Sigmoid colon (tissue), 7 donors: ENCODE measurements around the gene SLC25A1. TPM values are rescaled to one million over a fixed set of nuclear protein-coding genes. Genes with fewer than 3 reads are reported as not detected.

Experiments
- DNase-seq: peaks from one replicate; pipeline ENCODE4 v3.0.0-alpha.2; 2019
- H3K27ac ChIP-seq, 4 donors: fragments of 200-600 bp; sonication (generic); one replicate each; pipeline ENCODE4 v1.5.1; 2016 to 2019; ENCODE audit warnings: mild to moderate bottlenecking in 1 of 4
- H3K27me3 ChIP-seq, 3 donors: fragments of 200-600 bp; sonication (generic); one replicate each; pipeline ENCODE4 v1.5.1; 2019; ENCODE audit warnings: mild to moderate bottlenecking in 1 of 3
- H3K36me3 ChIP-seq, 4 donors: fragments of 200-600 bp; sonication (generic); one replicate each; pipeline ENCODE4 v1.5.1; 2016 to 2019
- H3K4me1 ChIP-seq, 4 donors: fragments of 200-600 bp; sonication (generic); one replicate each; pipeline ENCODE4 v1.5.1; 2017 to 2019
- H3K4me3 ChIP-seq, 4 donors: fragments of 200-600 bp; sonication (generic); one replicate each; pipeline ENCODE4 v1.5.1; 2017 to 2019; ENCODE audit warnings: mild to moderate bottlenecking in 2 of 4, moderate library complexity in 1 of 4
- H3K9me3 ChIP-seq, 4 donors: fragments of 200-600 bp in 3 of 4; sonication (generic) in 3 of 4; one replicate each; pipeline versions ENCODE4 v1.5.1 to v1.6.1; 2013 to 2019
- CTCF ChIP-seq, 4 experiments: fragments of 450-650 bp in 3 of 4; fragments of 200-600 bp in 1 of 4; IDR thresholded peaks; one replicate each; pipeline ENCODE4 v1.5.1; 2016 to 2019; ENCODE audit warnings: antibody characterized with exemption in 4 of 4, mild to moderate bottlenecking in 3 of 4, moderate library complexity in 2 of 4
- EP300 ChIP-seq, 4 donors: sonication (generic); formaldehyde crosslinking; IDR thresholded peaks; one replicate each; pipeline ENCODE4 v1.6.1; 2017; ENCODE audit warnings: antibody characterized with exemption in 4 of 4
- POLR2A ChIP-seq, 2 donors: fragments of 450-650 bp; IDR thresholded peaks; one replicate each; pipeline ENCODE4 v1.6.1; 2016; ENCODE audit warnings: antibody characterized with exemption in 2 of 2, mild to moderate bottlenecking in 2 of 2, moderate library complexity in 2 of 2
- POLR2AphosphoS5 ChIP-seq, 4 donors: sonication (generic); formaldehyde crosslinking; IDR thresholded peaks; one replicate each; pipeline ENCODE4 v1.6.1; 2017; ENCODE audit warnings: antibody characterized with exemption in 4 of 4
- WGBS, 2 donors: extraction: QIAGEN DNeasy Blood & Tissue Kit; methylation state at CpG; one replicate each; pipeline ENCODE4 v1.1.7; 2013; 5-methylcytosine and 5-hydroxymethylcytosine counted together
- intact Hi-C: fragments of 100-400 bp; cut with DNase I; formaldehyde crosslinking; loops from one replicate; pipeline ENCODE4 v1.15.1; 2023
- polyA plus RNA-seq, 3 donors: library from polyadenylated mRNA; stranded (reverse); fragments of 200-250 nt; gene quantifications; one replicate each; pipeline ENCODE4 v1.2.3, GENCODE V29; 2013
- total RNA-seq, 4 donors: library from RNA; depleted of rRNA; stranded (reverse); fragments of >200 nt; gene quantifications; one replicate each; pipeline ENCODE4 v1.1.0, GENCODE V29; 2016
- donor health status: healthy with polysubstance abuse.
- donor health status: Bipolar disorder and iron deficiency.
- donor health status: healthy.

The SLC25A1 gene
- total and polyA plus RNA-seq, 7 donors: 28.2 to 146 (median 45.3) TPM

GRCh38 chr22:19128946-19129727, 49.4 kb downstream of the SLC25A1 start:
- no peaks in the 10 kb centered on the region for H3K27me3 ChIP-seq

GRCh38 chr22:19128009-19128401, 50.5 kb downstream of the SLC25A1 start:
- TF ChIP-seq POLR2AphosphoS5 (IDR thresholded peaks at IDR 0.05) (no peak), CTCF (IDR thresholded peaks at IDR 0.05) (no peak), POLR2A (IDR thresholded peaks at IDR 0.05) (no peak), EP300 (IDR thresholded peaks at IDR 0.05) (no peak)
- intact Hi-C loops: no loop called here
- WGBS, 2 donors: 83 to 92% methylated on average over 7 of the region's 7 CpGs
- no peak for DNase-seq
- Histone ChIP-seq H3K27ac (no peak overlapping the region), H3K27me3 (no peaks in the 10 kb centered on the region), H3K36me3 (peaks cover 0 to 8% (median 3%) of the 10 kb centered on the region in 4 donors), H3K4me3 (no peak overlapping the region), H3K4me1 (peaks cover 0 to 3% (median 2%) of the 10 kb centered on the region in 4 donors), H3K9me3 (no peaks in the 10 kb centered on the region)

More at GRCh38 chr22:19128946-19129727, 49.4 kb downstream of the SLC25A1 start:
- Histone ChIP-seq H3K9me3 (no peaks in the 10 kb centered on the region), H3K36me3 (peaks cover 6 to 19% (median 14%) of the 10 kb centered on the region in 4 donors), H3K4me1 (no peaks in the 10 kb centered on the region), H3K4me3 (no peak overlapping the region), H3K27ac (no peak overlapping the region)
- intact Hi-C loops: no loop called here
- DNase-seq: no peak
- 89% methylated on average over 7 of the region's 7 CpGs for WGBS, 2 donors
- TF ChIP-seq POLR2AphosphoS5 (IDR thresholded peaks at IDR 0.05) (no peak), EP300 (IDR thresholded peaks at IDR 0.05) (no peak), CTCF (IDR thresholded peaks at IDR 0.05) (no peak), POLR2A (IDR thresholded peaks at IDR 0.05) (no peak)

GRCh38 chr22:19127329-19128008, 51.1 kb downstream of the SLC25A1 start:
- H3K27me3 ChIP-seq: no peaks in the 10 kb centered on the region
- no peak for DNase-seq
- TF ChIP-seq POLR2AphosphoS5 (IDR thresholded peaks at IDR 0.05) (no peak), CTCF (IDR thresholded peaks at IDR 0.05) (no peak), POLR2A (IDR thresholded peaks at IDR 0.05) (no peak), EP300 (IDR thresholded peaks at IDR 0.05) (no peak)
- peaks cover 0 to 8% (median 6%) of the 10 kb centered on the region in 4 donors for H3K4me1 ChIP-seq
- no peak overlapping the region for H3K27ac ChIP-seq
- 52 to 79% methylated on average over 16 of the region's 16 CpGs for WGBS, 2 donors
- no peak overlapping the region for H3K4me3 ChIP-seq
- intact Hi-C loops: no loop called here
- H3K9me3 ChIP-seq: no peaks in the 10 kb centered on the region
- H3K36me3 ChIP-seq: peaks cover 0 to 2% (median under 1%) of the 10 kb centered on the region in 4 donors

GRCh38 chr22:19126309-19127273, 51.9 kb downstream of the SLC25A1 start:
- H3K36me3 ChIP-seq: no peaks in the 10 kb centered on the region
- H3K9me3 ChIP-seq: no peaks in the 10 kb centered on the region
- 84 to 91% methylated on average over 19 of the region's 19 CpGs for WGBS, 2 donors
- no peak for TF ChIP-seq POLR2AphosphoS5 (IDR thresholded peaks at IDR 0.05)
- no peak for TF ChIP-seq CTCF (IDR thresholded peaks at IDR 0.05)
- no peak for TF ChIP-seq EP300 (IDR thresholded peaks at IDR 0.05)
- no peak for TF ChIP-seq POLR2A (IDR thresholded peaks at IDR 0.05)
- H3K4me1 ChIP-seq: peaks cover 0 to 10% (median 6%) of the 10 kb centered on the region in 4 donors
- H3K27me3 ChIP-seq: no peaks in the 10 kb centered on the region
- H3K4me3 ChIP-seq: no peak overlapping the region
- intact Hi-C loops: no loop called here
- H3K27ac ChIP-seq: no peak overlapping the region
- DNase-seq: no peak
